ENCODE results near the gene TLR10.

GRCh38 chr4:38730493-38730829 is 52.3 kb downstream of the TLR10 start:
- TF ChIP-seq SMC3 (IDR thresholded peaks at IDR 0.05; ENCODE audit: low read depth, low read length), result no peak
- TF ChIP-seq SIN3A (IDR thresholded peaks at IDR 0.05; ENCODE audit: borderline replicate concordance, low read depth, low read length), result no peak
- no peak for TF ChIP-seq TAF1 (IDR thresholded peaks at IDR 0.05; ENCODE audit: borderline replicate concordance, low read depth, low read length)
- TF ChIP-seq, protein P1, sequence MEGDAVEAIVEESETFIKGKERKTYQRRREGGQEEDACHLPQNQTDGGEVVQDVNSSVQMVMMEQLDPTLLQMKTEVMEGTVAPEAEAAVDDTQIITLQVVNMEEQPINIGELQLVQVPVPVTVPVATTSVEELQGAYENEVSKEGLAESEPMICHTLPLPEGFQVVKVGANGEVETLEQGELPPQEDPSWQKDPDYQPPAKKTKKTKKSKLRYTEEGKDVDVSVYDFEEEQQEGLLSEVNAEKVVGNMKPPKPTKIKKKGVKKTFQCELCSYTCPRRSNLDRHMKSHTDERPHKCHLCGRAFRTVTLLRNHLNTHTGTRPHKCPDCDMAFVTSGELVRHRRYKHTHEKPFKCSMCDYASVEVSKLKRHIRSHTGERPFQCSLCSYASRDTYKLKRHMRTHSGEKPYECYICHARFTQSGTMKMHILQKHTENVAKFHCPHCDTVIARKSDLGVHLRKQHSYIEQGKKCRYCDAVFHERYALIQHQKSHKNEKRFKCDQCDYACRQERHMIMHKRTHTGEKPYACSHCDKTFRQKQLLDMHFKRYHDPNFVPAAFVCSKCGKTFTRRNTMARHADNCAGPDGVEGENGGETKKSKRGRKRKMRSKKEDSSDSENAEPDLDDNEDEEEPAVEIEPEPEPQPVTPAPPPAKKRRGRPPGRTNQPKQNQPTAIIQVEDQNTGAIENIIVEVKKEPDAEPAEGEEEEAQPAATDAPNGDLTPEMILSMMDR (IDR thresholded peaks at IDR 0.05), result no peak
- TF ChIP-seq NFIC (IDR thresholded peaks at IDR 0.05; ENCODE audit: borderline replicate concordance), result no peak

Measured in SK-N-SH (cell line).